Liver (tissue), 9 donors: Measurements from ENCODE around the gene NELL1. TPM values are rescaled to one million over a fixed set of nuclear protein-coding genes. Genes with fewer than 3 reads are reported as not detected.

ENCODE experiments used
- DNase-seq: peaks from one replicate; pipeline ENCODE4 v3.0.0-alpha.2; 2017; ENCODE audit warnings: low spot score
- H3K27ac ChIP-seq, 2 donors: one replicate each; pipeline ENCODE4 v1.7.0; 2013; ENCODE audit warnings: inconsistent platforms in 2 of 2, low read length in 2 of 2, control low read depth in 1 of 2, low read depth in 1 of 2, mild to moderate bottlenecking in 1 of 2
- H3K27me3 ChIP-seq, 4 donors: one replicate each; pipeline versions ENCODE4 v1.6.1 to v1.7.0; 2013; ENCODE audit warnings: low read length in 3 of 4, inconsistent platforms in 1 of 4, mild to moderate bottlenecking in 1 of 4, moderate library complexity in 1 of 4; ENCODE audit not compliant: control insufficient read depth in 4 of 4, insufficient read depth in 4 of 4
- H3K36me3 ChIP-seq, 4 donors: one replicate each; pipeline versions ENCODE4 v1.6.1 to v1.7.0; 2013; ENCODE audit warnings: low read length in 3 of 4, mild to moderate bottlenecking in 3 of 4, low read depth in 1 of 4, moderate library complexity in 1 of 4; ENCODE audit not compliant: control insufficient read depth in 4 of 4, insufficient read depth in 3 of 4
- H3K4me1 ChIP-seq, 4 donors: one replicate each; pipeline versions ENCODE4 v1.6.1 to v1.7.0; 2013; ENCODE audit warnings: low read length in 3 of 4, mild to moderate bottlenecking in 3 of 4, moderate library complexity in 1 of 4; ENCODE audit not compliant: control insufficient read depth in 4 of 4, insufficient read depth in 4 of 4
- H3K4me3 ChIP-seq, 3 donors: one replicate each; pipeline versions ENCODE4 v1.6.1 to v1.7.0; 2013; ENCODE audit warnings: low read length in 3 of 3, control low read depth in 1 of 3, low read depth in 1 of 3, mild to moderate bottlenecking in 1 of 3
- H3K9ac ChIP-seq, 2 donors: one replicate each; pipeline ENCODE4 v1.7.0; 2013; ENCODE audit warnings: low read length in 2 of 2, mild to moderate bottlenecking in 2 of 2, moderate library complexity in 2 of 2, control low read depth in 1 of 2, low read depth in 1 of 2
- H3K9me3 ChIP-seq, 4 donors: one replicate each; pipeline versions ENCODE4 v1.6.1 to v1.7.0; 2013; ENCODE audit warnings: low read length in 3 of 4; ENCODE audit not compliant: control insufficient read depth in 4 of 4
- ATF3 ChIP-seq: IDR thresholded peaks from 2 replicates; pipeline ENCODE4 v1.6.1; 2016; ENCODE audit warnings: antibody characterized with exemption
- CTCF ChIP-seq: fragments of 150-350 bp; IDR thresholded peaks from 2 replicates; pipeline ENCODE4 v1.5.1; 2017; ENCODE audit warnings: improper control_type of control experiment, low read depth, low read length; ENCODE audit not compliant: missing input control
- EGR1 ChIP-seq, 2 donors: IDR thresholded peaks; 2 replicates each; pipeline ENCODE4 v1.6.1; 2016 to 2018; ENCODE audit warnings: antibody characterized with exemption in 2 of 2, low read depth in 2 of 2
- FOXA1 ChIP-seq: IDR thresholded peaks from 2 replicates; pipeline ENCODE4 v1.6.1; 2016; ENCODE audit warnings: antibody characterized with exemption
- FOXA2 ChIP-seq: IDR thresholded peaks from 2 replicates; pipeline ENCODE4 v1.6.1; 2016; ENCODE audit warnings: antibody characterized with exemption
- GABPA ChIP-seq, 2 donors: IDR thresholded peaks in 1 of 2; conservative IDR thresholded peaks in 1 of 2; 2 replicates each; pipeline ENCODE4 v1.6.1; 2016; ENCODE audit warnings: antibody characterized with exemption in 2 of 2, mild to moderate bottlenecking in 1 of 2, moderate library complexity in 1 of 2
- HNF4G ChIP-seq: IDR thresholded peaks from 2 replicates; pipeline ENCODE4 v1.6.1; 2016; ENCODE audit warnings: antibody characterized with exemption
- JUND ChIP-seq, 2 donors: IDR thresholded peaks; 2 replicates each; pipeline ENCODE4 v1.6.1; 2016; ENCODE audit warnings: antibody characterized with exemption in 2 of 2
- MAX ChIP-seq: IDR thresholded peaks from 2 replicates; pipeline ENCODE4 v1.6.1; 2016; ENCODE audit warnings: antibody characterized with exemption
- NR2F2 ChIP-seq: IDR thresholded peaks from 2 replicates; pipeline ENCODE4 v1.6.1; 2016; ENCODE audit warnings: antibody characterized with exemption
- RAD21 ChIP-seq, 2 donors: IDR thresholded peaks; 2 replicates each; pipeline ENCODE4 v1.6.1; 2016; ENCODE audit warnings: antibody characterized with exemption in 2 of 2, mild to moderate bottlenecking in 2 of 2
- REST ChIP-seq: IDR thresholded peaks from 2 replicates; pipeline ENCODE4 v1.6.1; 2016; ENCODE audit warnings: antibody characterized with exemption, mild to moderate bottlenecking
- SP1 ChIP-seq: IDR thresholded peaks from 2 replicates; pipeline ENCODE4 v1.6.1; 2018; ENCODE audit warnings: antibody characterized with exemption, mild to moderate bottlenecking
- TAF1 ChIP-seq: conservative IDR thresholded peaks from 2 replicates; pipeline ENCODE4 v1.6.1; 2016; ENCODE audit warnings: antibody characterized with exemption, mild to moderate bottlenecking
- YY1 ChIP-seq: IDR thresholded peaks from 2 replicates; pipeline ENCODE4 v1.6.1; 2016; ENCODE audit warnings: antibody characterized with exemption, mild to moderate bottlenecking
- ZBTB33 ChIP-seq: IDR thresholded peaks from 2 replicates; pipeline ENCODE4 v1.6.1; 2016; ENCODE audit warnings: antibody characterized with exemption
- WGBS: extraction: QIAGEN DNeasy Blood & Tissue Kit; methylation state at CpG from one replicate; pipeline ENCODE4 v1.1.7; 2013; 5-methylcytosine and 5-hydroxymethylcytosine counted together
- polyA plus RNA-seq, 2 donors: library from polyadenylated mRNA; stranded (reverse) in 1 of 2; unstranded in 1 of 2; fragments of 200-250 nt in 1 of 2; fragments of >200 nt in 1 of 2; fragmentation: Nextera tagmentation in 1 of 2; extraction: Ambion mirVana in 1 of 2; gene quantifications; one replicate each; pipeline versions ENCODE4 v1.2.1 to v1.2.3, GENCODE V29; 2013 to 2015
- total RNA-seq, 2 donors: library from RNA; depleted of rRNA; stranded (reverse); fragments of >200 nt; gene quantifications; one replicate each; pipeline ENCODE4 v1.2.3, GENCODE V29; 2014
- donor health status: healthy.
- donor health status: healthy.
- donor health status: healthy.
- donor health status: healthy.
- donor health status: healthy.

NELL1 gene
- total and polyA plus RNA-seq, 4 donors: not detected

GRCh38 chr11:21053466-21053865, 384.1 kb downstream of the NELL1 start:
- H3K4me3 ChIP-seq: no peak overlapping the region
- 42% methylated on average over 1 of the region's 1 CpG for WGBS
- no peak for TF ChIP-seq MAX
- TF ChIP-seq FOXA2: no peak
- TF ChIP-seq SP1: no peak
- TF ChIP-seq NR2F2: no peak
- TF ChIP-seq EGR1 (IDR thresholded peaks at IDR 0.05; ENCODE audit: low read depth in 2 of 2): no peak
- TF ChIP-seq YY1: no peak
- no peak for TF ChIP-seq GABPA (IDR thresholded peaks at IDR 0.05 in 1 of 2, conservative IDR thresholded peaks at IDR 0.05 in 1 of 2)
- TF ChIP-seq TAF1: no peak
- TF ChIP-seq REST: no peak
- TF ChIP-seq FOXA1: no peak
- TF ChIP-seq HNF4G: no peak
- no peak for TF ChIP-seq ZBTB33
- TF ChIP-seq ATF3: no peak
- no peaks in the 10 kb centered on the region for H3K36me3 ChIP-seq
- peaks cover 0 to 2% (median 0%) of the 10 kb centered on the region in 4 donors for H3K27me3 ChIP-seq
- no peak overlapping the region for H3K9ac ChIP-seq
- H3K9me3 ChIP-seq: no peaks in the 10 kb centered on the region
- no peak for DNase-seq
- no peaks in the 10 kb centered on the region for H3K4me1 ChIP-seq
- no peak overlapping the region for H3K27ac ChIP-seq

- TF ChIP-seq RAD21 (IDR thresholded peaks at IDR 0.05) (no peak), FOXA1 (no peak), HNF4G (no peak), GABPA (IDR thresholded peaks at IDR 0.05 in 1 of 2, conservative IDR thresholded peaks at IDR 0.05 in 1 of 2) (no peak), JUND (IDR thresholded peaks at IDR 0.05) (no peak), ATF3 (no peak), SP1 (no peak), NR2F2 (no peak), CTCF (no peak), MAX (no peak), REST (no peak), TAF1 (no peak), ZBTB33 (no peak), EGR1 (IDR thresholded peaks at IDR 0.05; ENCODE audit: low read depth in 2 of 2) (no peak), FOXA2 (no peak), YY1 (no peak)
- Histone ChIP-seq H3K4me1 (no peaks in the 10 kb centered on the region), H3K27me3 (peaks cover 0 to 2% (median 0%) of the 10 kb centered on the region in 4 donors), H3K27ac (no peak overlapping the region), H3K36me3 (no peaks in the 10 kb centered on the region), H3K4me3 (no peak overlapping the region), H3K9me3 (no peaks in the 10 kb centered on the region), H3K9ac (no peak overlapping the region)
- no peak for DNase-seq
Observed at GRCh38 chr11:21056644-21057043, 387.3 kb downstream of the NELL1 start.
